ENCODE data around the gene GALNT17.

GALNT17 gene

DNA sequence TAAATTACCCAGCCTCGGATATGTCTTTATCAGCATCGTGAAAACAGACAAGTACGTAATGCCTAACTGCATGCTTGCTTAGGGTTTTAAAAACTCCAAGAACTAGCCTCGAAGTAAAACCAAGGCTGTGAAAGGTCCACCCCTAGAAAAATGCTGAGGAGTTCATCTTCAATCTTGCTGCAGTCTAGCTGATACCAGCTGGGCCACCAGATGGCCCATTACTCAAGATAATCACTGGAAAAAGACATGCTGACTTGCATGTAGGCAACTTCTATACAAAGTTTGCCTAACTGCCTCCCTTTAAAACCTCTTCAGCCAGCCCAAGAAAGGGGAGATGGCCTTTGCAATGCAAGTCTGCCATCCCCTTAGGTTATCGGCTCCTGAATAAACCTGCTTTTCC is 614.1 kb downstream of the GALNT17 start:
- H3K27me3 ChIP-seq (replicated peaks; ENCODE audit: control insufficient read depth, insufficient read depth, low read length), result no peaks in the 10 kb centered on the region
- no peak overlapping the region for H3K4me3 ChIP-seq (replicated peaks; ENCODE audit: low read depth, low read length)
- no peaks in the 10 kb centered on the region for H3K36me3 ChIP-seq (ENCODE audit: control insufficient read depth, insufficient read depth, low read length)
- TF ChIP-seq, protein P1, sequence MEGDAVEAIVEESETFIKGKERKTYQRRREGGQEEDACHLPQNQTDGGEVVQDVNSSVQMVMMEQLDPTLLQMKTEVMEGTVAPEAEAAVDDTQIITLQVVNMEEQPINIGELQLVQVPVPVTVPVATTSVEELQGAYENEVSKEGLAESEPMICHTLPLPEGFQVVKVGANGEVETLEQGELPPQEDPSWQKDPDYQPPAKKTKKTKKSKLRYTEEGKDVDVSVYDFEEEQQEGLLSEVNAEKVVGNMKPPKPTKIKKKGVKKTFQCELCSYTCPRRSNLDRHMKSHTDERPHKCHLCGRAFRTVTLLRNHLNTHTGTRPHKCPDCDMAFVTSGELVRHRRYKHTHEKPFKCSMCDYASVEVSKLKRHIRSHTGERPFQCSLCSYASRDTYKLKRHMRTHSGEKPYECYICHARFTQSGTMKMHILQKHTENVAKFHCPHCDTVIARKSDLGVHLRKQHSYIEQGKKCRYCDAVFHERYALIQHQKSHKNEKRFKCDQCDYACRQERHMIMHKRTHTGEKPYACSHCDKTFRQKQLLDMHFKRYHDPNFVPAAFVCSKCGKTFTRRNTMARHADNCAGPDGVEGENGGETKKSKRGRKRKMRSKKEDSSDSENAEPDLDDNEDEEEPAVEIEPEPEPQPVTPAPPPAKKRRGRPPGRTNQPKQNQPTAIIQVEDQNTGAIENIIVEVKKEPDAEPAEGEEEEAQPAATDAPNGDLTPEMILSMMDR (IDR thresholded peaks at IDR 0.05; ENCODE audit: insufficient read depth, low read length, poor library complexity, severe bottlenecking), result no peak
- DNase-seq (ENCODE audit: extremely low read depth, insufficient read length), result no peak

DNA sequence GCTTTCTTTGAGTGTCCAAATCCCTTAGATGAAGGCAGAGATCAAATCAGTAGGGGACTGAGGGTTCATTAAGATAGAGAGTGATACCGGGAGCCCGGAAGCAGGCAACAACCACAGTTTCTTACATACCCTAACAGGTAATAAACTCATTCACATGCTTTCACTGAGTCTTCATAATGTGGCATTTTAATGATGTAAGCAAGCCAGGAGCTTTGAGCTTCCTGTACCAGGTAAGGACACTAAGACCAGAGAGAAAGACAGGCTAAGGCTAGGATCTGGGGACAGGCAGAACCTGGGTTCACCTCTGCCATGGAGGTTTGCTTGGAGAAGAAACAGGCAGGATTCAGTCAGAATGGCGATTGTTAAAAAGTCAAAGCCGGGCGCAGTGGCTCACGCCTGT is 618.3 kb downstream of the GALNT17 start:
- TF ChIP-seq, protein P1 (IDR thresholded peaks at IDR 0.05; ENCODE audit: insufficient read depth, low read length, poor library complexity, severe bottlenecking), result no peak
- no peaks in the 10 kb centered on the region for H3K36me3 ChIP-seq (ENCODE audit: control insufficient read depth, insufficient read depth, low read length)
- no peak overlapping the region for H3K4me3 ChIP-seq (replicated peaks; ENCODE audit: low read depth, low read length)
- no peaks in the 10 kb centered on the region for H3K27me3 ChIP-seq (replicated peaks; ENCODE audit: control insufficient read depth, insufficient read depth, low read length)
- no peak for DNase-seq (ENCODE audit: extremely low read depth, insufficient read length)

DNA sequence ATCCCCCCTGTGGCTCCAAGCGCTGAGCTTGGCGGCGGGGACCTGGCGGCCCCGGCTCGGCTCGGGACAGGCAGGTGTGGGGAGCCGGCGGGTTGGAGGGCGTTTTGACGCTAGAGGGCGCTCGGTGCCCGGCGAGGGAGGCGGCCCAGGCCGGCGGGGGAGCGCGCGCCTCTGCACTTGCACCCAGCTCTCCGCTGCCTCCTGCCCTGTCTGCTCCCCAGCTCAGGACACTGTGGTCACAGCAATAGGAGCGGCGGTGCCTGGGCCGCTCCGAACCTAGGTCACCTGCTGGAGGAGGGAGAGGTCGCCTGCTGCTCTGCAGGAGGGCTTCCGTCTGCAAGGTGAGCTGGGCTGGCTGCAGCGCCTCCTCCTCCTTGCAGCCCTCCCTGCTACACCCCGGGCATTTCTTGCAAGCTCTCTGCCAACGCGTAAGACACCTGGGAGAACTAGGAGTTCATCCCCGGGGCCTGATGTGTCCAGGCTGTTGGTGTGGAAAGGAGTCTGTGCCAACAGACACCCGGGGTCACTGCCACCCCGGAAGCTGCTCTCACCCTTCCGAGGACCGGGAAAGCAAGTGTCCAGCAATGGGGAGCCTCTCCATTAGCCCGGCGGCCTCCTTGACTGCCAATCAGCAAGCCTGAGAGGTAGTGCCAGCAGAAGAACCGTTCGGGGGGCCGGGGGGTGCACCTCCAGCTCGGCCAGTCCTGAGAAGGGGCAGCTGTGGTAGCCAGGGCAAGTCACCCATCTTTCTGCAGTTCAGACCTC is 620.4 kb downstream of the GALNT17 start:
- H3K36me3 ChIP-seq (ENCODE audit: control insufficient read depth, insufficient read depth, low read length), result no peaks in the 10 kb centered on the region
- peak; percentile 70 for DNase-seq (ENCODE audit: extremely low read depth, insufficient read length)
- H3K4me3 ChIP-seq (replicated peaks; ENCODE audit: low read depth, low read length), result no peak overlapping the region
- H3K27me3 ChIP-seq (replicated peaks; ENCODE audit: control insufficient read depth, insufficient read depth, low read length), result no peaks in the 10 kb centered on the region
- TF ChIP-seq, protein P1 (IDR thresholded peaks at IDR 0.05; ENCODE audit: insufficient read depth, low read length, poor library complexity, severe bottlenecking), result peak; percentile 37

DNA sequence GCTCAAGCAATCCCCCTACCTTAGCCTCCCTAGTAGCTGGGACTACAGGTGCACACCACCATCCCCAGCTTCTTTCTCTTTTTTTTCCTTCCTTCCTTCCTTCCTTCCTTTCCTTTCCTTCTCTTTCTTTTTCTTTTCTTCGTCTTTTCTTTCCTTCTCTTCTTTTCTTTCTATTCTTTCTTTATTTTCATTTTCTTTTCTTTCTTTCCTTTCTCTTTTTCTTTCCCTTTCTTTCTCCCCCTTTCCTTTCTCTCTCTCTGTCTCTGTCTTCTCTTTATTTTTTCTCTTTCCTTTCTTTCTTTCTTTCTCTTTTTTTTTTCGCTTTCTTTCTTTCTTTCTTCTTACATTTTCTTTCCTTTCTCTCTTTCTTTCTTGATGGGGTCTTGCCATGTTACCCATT is 621.3 kb downstream of the GALNT17 start:
- TF ChIP-seq, protein P1 (IDR thresholded peaks at IDR 0.05; ENCODE audit: insufficient read depth, low read length, poor library complexity, severe bottlenecking), result no peak
- no peaks in the 10 kb centered on the region for H3K27me3 ChIP-seq (replicated peaks; ENCODE audit: control insufficient read depth, insufficient read depth, low read length)
- no peaks in the 10 kb centered on the region for H3K36me3 ChIP-seq (ENCODE audit: control insufficient read depth, insufficient read depth, low read length)
- no peak overlapping the region for H3K4me3 ChIP-seq (replicated peaks; ENCODE audit: low read depth, low read length)
- DNase-seq (ENCODE audit: extremely low read depth, insufficient read length), result no peak

DNA sequence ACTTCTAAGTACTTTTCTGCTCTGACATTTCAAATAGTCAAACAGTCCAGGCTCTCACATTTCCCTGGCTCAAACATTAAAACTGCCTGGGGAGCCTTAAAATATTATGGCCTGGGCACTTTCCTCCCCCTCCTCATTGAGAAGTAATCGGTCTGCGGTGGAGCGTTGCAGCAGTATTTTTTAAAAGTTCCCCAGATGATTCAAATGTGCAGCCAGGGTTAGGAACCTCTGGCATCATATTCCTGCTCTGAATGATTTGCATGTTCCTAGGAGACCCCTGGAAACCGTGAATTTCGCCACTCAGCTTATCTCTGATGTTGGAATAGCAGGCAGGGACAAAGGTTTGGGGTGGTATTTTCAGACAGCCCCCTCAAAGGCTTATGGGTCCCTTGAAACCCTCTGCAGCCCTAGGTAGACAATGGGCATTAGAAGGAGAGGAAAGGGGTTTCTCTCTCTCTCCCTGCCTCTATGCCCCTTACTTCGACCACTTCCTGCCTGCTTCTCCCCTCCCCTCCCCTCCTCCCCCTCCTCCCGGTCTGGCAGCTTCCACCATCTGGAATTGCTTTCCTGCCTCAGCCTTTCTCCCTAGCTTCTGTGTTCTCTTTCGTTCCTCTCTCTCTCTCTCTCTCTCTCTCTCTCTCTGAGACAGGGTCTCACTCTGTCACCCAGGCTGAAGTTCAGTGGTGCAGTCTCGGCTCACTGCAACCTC is 622.2 kb downstream of the GALNT17 start:
- TF ChIP-seq, protein P1 (IDR thresholded peaks at IDR 0.05; ENCODE audit: insufficient read depth, low read length, poor library complexity, severe bottlenecking), result no peak
- Histone ChIP-seq H3K36me3 (ENCODE audit: control insufficient read depth, insufficient read depth, low read length) (no peaks in the 10 kb centered on the region), H3K4me3 (replicated peaks; ENCODE audit: low read depth, low read length) (no peak overlapping the region), H3K27me3 (replicated peaks; ENCODE audit: control insufficient read depth, insufficient read depth, low read length) (no peaks in the 10 kb centered on the region)
- no peak for DNase-seq (ENCODE audit: extremely low read depth, insufficient read length)
